ENCODE measurements around the gene ZSCAN25.

- TF ChIP-seq CTCF (IDR thresholded peaks at IDR 0.05) (no peak), POLR2A (IDR thresholded peaks at IDR 0.05) (no peak)
Measured at GRCh38 chr7:99619571-99620130, 2.9 kb downstream of the ZSCAN25 start.
